ENCODE results near the gene INPP5B. TPM values are rescaled to one million over a fixed set of nuclear protein-coding genes. Genes with fewer than 3 reads are reported as not detected.

The INPP5B gene
- total RNA-seq, 1 experiment from 2014 or later: 21.5 TPM

DNA sequence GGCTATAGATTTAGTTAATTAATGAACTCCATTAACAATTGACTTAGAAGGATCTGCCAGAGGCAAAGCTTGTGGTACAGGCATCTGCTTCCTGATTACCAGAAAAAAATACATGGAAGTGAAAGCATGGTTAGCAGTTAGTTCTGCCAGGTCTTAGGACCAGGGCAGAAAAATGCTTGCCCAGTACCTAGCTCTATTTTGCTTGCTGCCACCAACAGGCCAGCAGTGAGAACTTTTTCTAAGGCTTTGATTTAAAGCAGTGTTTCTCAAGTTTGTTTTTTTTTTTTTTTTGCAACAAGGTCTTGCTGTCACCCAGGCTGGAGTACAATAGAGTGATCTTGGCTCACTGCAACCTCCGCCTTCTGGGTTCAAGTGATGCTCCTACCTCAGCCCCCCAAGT is 71.0 kb downstream of the INPP5B start:
- H3K27me3 Mint-ChIP-seq (ENCODE audit: unreplicated experiment): no peaks in the 10 kb centered on the region
- BruUV-seq (replicated peaks): no TSS peak
- intact Hi-C loops (cut with micrococcal nuclease; ENCODE audit: unreplicated experiment): no loop called here
- H3K36me3 Mint-ChIP-seq (ENCODE audit: insufficient read depth, unreplicated experiment): peaks cover 17% of the 10 kb centered on the region
- no peak overlapping the region for H3K4me3 Mint-ChIP-seq (ENCODE audit: low read depth, unreplicated experiment)
- no peak for DNase-seq
- TF ChIP-seq CTCF (IDR thresholded peaks at IDR 0.05; ENCODE audit: unreplicated experiment): no peak
- H3K27ac Mint-ChIP-seq (ENCODE audit: unreplicated experiment): no peak overlapping the region
- no peaks in the 10 kb centered on the region for H3K4me1 Mint-ChIP-seq (ENCODE audit: low read depth, unreplicated experiment)
- CTCF ChIA-PET: interaction anchor here (0.6 to 1.1 kb wide), 4 partner anchors 16 to 185 kb away, joined by 3 to 8 read pairs (median 4); partner anchors contain the start of genes MTF1 and POU3F1
- H3K9me3 Mint-ChIP-seq (ENCODE audit: low read depth, unreplicated experiment): no peaks in the 10 kb centered on the region

- Mint-ChIP-seq H3K36me3 (ENCODE audit: insufficient read depth, unreplicated experiment) (peaks cover 28% of the 10 kb centered on the region), H3K27ac (ENCODE audit: unreplicated experiment) (no peak overlapping the region), H3K4me1 (ENCODE audit: low read depth, unreplicated experiment) (no peaks in the 10 kb centered on the region), H3K4me3 (ENCODE audit: low read depth, unreplicated experiment) (no peak overlapping the region), H3K27me3 (ENCODE audit: unreplicated experiment) (no peaks in the 10 kb centered on the region), H3K9me3 (ENCODE audit: low read depth, unreplicated experiment) (no peaks in the 10 kb centered on the region)
- DNase-seq: no peak
- CTCF ChIA-PET: interaction anchor here (1.2 kb wide), 1 partner anchor 13 kb away, joined by 3 read pairs; the partner anchor contains the start of gene MTF1
- no peak for TF ChIP-seq CTCF (IDR thresholded peaks at IDR 0.05; ENCODE audit: unreplicated experiment)
- intact Hi-C loops (cut with micrococcal nuclease; ENCODE audit: unreplicated experiment): no loop called here
- no TSS peak for BruUV-seq (replicated peaks)
Observed at GRCh38 chr1:37872692-37873091, 74.2 kb downstream of the INPP5B start.

DNA sequence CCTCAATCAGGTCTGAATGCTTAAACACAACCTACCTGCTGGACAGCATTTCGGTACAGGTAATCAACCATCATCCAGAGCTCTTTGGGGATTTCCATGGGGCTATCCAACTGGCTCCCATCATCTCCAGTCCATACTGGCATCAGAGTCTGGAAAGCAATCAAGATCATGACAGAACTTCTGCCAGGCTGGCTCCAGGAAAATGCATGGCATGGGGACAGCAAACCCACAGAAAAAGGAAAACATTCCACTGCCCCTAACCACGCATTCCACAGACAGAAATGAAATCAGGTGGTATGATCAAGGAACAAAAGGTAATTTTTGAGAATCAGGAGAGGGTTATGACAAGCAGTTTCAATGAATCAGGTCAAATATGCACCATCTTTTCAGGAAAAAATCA is 78.4 kb downstream of the INPP5B start:
- no peak for TF ChIP-seq CTCF (IDR thresholded peaks at IDR 0.05; ENCODE audit: unreplicated experiment)
- CTCF ChIA-PET: interaction anchor here (0.7 kb wide), 1 partner anchor 253 kb away, joined by 4 read pairs; no protein-coding TSS in a partner anchor
- Mint-ChIP-seq H3K4me3 (ENCODE audit: low read depth, unreplicated experiment) (no peak overlapping the region), H3K36me3 (ENCODE audit: insufficient read depth, unreplicated experiment) (peaks cover 32% of the 10 kb centered on the region), H3K4me1 (ENCODE audit: low read depth, unreplicated experiment) (peaks cover 18% of the 10 kb centered on the region), H3K27ac (ENCODE audit: unreplicated experiment) (no peak overlapping the region), H3K9me3 (ENCODE audit: low read depth, unreplicated experiment) (no peaks in the 10 kb centered on the region), H3K27me3 (ENCODE audit: unreplicated experiment) (no peaks in the 10 kb centered on the region)
- no TSS peak for BruUV-seq (replicated peaks)
- intact Hi-C loops (cut with micrococcal nuclease; ENCODE audit: unreplicated experiment): no loop called here
- no peak for DNase-seq

DNA sequence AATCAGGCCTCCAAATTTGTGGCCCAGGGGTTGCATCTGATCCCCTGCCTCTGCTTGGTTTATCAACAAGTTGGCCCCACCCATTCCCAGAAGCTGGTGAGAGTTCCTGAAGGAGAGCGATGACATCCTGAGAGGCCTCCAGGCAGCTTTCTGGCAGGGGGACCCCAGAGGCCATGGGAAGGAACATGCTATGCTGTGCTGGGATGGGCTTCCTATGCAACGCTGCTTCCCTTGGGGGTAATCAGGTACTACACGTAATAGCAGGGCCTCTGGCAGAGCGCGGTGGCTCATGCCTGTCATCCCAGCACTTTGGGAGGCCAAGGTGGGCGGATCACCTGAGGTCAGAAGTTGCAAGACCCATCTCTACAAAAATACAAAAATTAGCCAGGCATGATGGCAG is 79.1 kb downstream of the INPP5B start:
- no peak for TF ChIP-seq CTCF (IDR thresholded peaks at IDR 0.05; ENCODE audit: unreplicated experiment)
- Mint-ChIP-seq H3K27ac (ENCODE audit: unreplicated experiment) (no peak overlapping the region), H3K9me3 (ENCODE audit: low read depth, unreplicated experiment) (no peaks in the 10 kb centered on the region), H3K4me3 (ENCODE audit: low read depth, unreplicated experiment) (no peak overlapping the region), H3K4me1 (ENCODE audit: low read depth, unreplicated experiment) (peaks cover 18% of the 10 kb centered on the region), H3K27me3 (ENCODE audit: unreplicated experiment) (no peaks in the 10 kb centered on the region), H3K36me3 (ENCODE audit: insufficient read depth, unreplicated experiment) (peaks cover 27% of the 10 kb centered on the region)
- no peak for DNase-seq
- no TSS peak for BruUV-seq (replicated peaks)
- intact Hi-C loops (cut with micrococcal nuclease; ENCODE audit: unreplicated experiment): no loop called here
- CTCF ChIA-PET: no interaction called here

Measured in Calu3 (cell line).